ENCODE results near the gene GNG8. TPM values are rescaled to one million over a fixed set of nuclear protein-coding genes. Genes with fewer than 3 reads are reported as not detected.

Gene GNG8
- total and polyA plus RNA-seq, 9 of the 15 experiments (the other 6 are each of a cell fraction or from before 2014, with no cell fraction given), result 1.3 TPM; not detected in 8

DNA sequence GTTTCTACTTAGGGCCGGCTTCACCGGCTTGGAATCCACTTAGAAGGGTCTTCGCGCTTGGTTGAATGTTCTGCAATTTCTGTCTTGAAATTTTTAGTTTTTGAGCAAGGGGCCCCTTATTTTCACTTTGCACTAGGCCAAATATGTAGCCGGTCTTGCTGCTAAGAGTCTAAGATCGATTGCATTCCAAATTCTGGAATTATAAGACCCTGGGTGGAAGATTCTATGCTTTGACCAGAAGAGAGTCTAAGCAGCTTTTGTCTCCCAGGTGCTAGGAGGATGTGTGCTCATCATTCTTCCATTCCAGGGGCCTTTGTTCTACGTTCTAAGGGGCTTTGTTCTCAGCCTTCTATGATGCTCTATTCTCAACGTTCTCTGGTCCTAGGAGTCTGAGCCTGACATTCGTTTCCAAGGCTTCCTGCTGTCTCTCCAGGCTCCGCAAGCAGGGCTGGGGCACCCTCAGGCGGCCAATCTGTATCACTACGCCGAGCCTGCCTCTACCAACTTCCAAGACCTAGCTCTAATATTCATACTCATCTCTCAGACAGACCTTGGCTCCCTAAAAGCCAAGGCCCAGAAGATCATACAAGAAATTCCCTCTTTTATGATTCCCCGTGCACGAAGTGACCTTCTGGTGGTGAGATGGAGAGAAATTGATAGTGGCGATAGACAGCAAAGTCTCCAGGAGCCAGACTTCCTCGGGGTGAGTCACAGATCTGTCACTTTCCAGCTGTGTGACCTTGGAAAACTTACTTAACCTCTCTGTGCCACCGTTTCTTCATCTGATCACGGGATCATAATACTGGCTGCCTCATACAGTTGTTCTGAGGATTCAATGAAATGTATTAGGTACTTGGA, 26.0 kb upstream of the GNG8 start:
- Histone ChIP-seq H2AFZ (ENCODE audit: low read depth, low read length) (peak overlapping the region; percentile 56), H3K27me3 (ENCODE audit: control insufficient read depth in 2 of 2, insufficient read depth in 2 of 2, low read length in 2 of 2) (no peaks in the 10 kb centered on the region), H3K9me3 (replicated peaks; ENCODE audit: control insufficient read depth, insufficient read depth, low read depth, low read length) (no peaks in the 10 kb centered on the region), H4K20me1 (replicated peaks; ENCODE audit: control insufficient read depth, insufficient read depth, low read length) (no peaks in the 10 kb centered on the region), H3K27ac (ENCODE audit: extremely low read depth, low read depth, low read length) (peak overlapping the region; percentile 28; the same call in 1 of the 3 replicates), H3K9ac (ENCODE audit: insufficient read depth in 1 of 2, low read depth in 2 of 2, low read length in 2 of 2) (no peak overlapping the region; a peak in 1 of 4 replicates), H3K9me1 (ENCODE audit: control insufficient read depth, insufficient read depth, low read length) (no peaks in the 10 kb centered on the region), H3K4me3 (peak overlapping the region; percentile 32), H3K79me2 (ENCODE audit: control insufficient read depth, insufficient read depth, low read length) (no peaks in the 10 kb centered on the region), H3K36me3 (ENCODE audit: control insufficient read depth, insufficient read depth, low read length) (no peaks in the 10 kb centered on the region), H3K4me2 (ENCODE audit: insufficient read depth, low read length) (peak overlapping the region; percentile 72), H3K4me1 (replicated peaks in 1 of 2; ENCODE audit: control insufficient read depth in 2 of 2, insufficient read depth in 2 of 2, low read length in 2 of 2) (peaks cover 25 to 30% of the 10 kb centered on the region in 2 experiments)
- intact Hi-C loops (cut with micrococcal nuclease) (loop anchor here (1.0 kb wide), 3 partner anchors 48 to 133 kb away; partner anchors contain the start of gene CALM3), in situ Hi-C loops (cut with MboI) (loop anchor here (5.0 kb wide), 1 partner anchor 50 kb away; no protein-coding TSS in a partner anchor)
- DNase-seq (ENCODE audit: extremely low read depth in 1 of 4, low spot score in 3 of 4) (peak; percentile 77 to 90 (median 80)), FAIRE-seq (peak; percentile 89), ATAC-seq (peak; percentile 77)
- WGBS (ENCODE audit: insufficient coverage, low coverage, missing lambda C conversion rate), result 2% methylated on average over 19 of the region's 19 CpGs
- no TSS peak for BruUV-seq (replicated peaks)
- CTCF ChIA-PET (ENCODE audit: low intra/inter-chr PET ratio), result interaction anchor here (0.8 to 3.0 kb wide), 6 partner anchors 45 to 173 kb away, joined by 4 to 26 read pairs (median 14); no protein-coding TSS in a partner anchor
- POLR2A ChIA-PET, result interaction anchor here (0.6 to 2.3 kb wide), 19 partner anchors 9 to 515 kb away, joined by 3 to 10 read pairs (median 3); partner anchors contain the start of gene CALM3
- no peak for TF ChIP-seq LARP7 (IDR thresholded peaks at IDR 0.05)
- TF ChIP-seq CBFA2T3 (IDR thresholded peaks at IDR 0.05), result no peak
- no peak for TF ChIP-seq PRDM10 (IDR thresholded peaks at IDR 0.05; ENCODE audit: partially characterized antibody)
- TF ChIP-seq EZH2 (IDR thresholded peaks at IDR 0.05; ENCODE audit: borderline replicate concordance, low read depth, low read length), result no peak
- no peak for TF ChIP-seq RBFOX2 (IDR thresholded peaks at IDR 0.05; ENCODE audit: low read depth, low read length)
- TF ChIP-seq ZNF12 (CRISPR knock-in tag; IDR thresholded peaks at IDR 0.05), result no peak; the same call in 1 of the 2 replicates
- TF ChIP-seq TSC22D4 (tag; IDR thresholded peaks at IDR 0.05), result no peak
- TF ChIP-seq MAZ (CRISPR knock-in tag; conservative IDR thresholded peaks at IDR 0.05 in 1 of 2, IDR thresholded peaks at IDR 0.05 in 1 of 2), result peak in 1 of 2 experiments; percentile 17; a peak in 1 of 4 replicates
- no peak for TF ChIP-seq CREB5 (CRISPR knock-in tag; IDR thresholded peaks at IDR 0.05)
- TF ChIP-seq BRCA1 (IDR thresholded peaks at IDR 0.05), result no peak
- TF ChIP-seq BRCA1 (CRISPR knock-in tag; IDR thresholded peaks at IDR 0.05), result no peak
- TF ChIP-seq MAFG (tag; conservative IDR thresholded peaks at IDR 0.05), result no peak
- no peak for TF ChIP-seq FIP1L1 (IDR thresholded peaks at IDR 0.05; ENCODE audit: low read depth, low read length, poor library complexity, severe bottlenecking)
- 0 out of 2 replicates have a peak, but pooled peaks have one; percentile 19 for TF ChIP-seq NFIC (IDR thresholded peaks at IDR 0.05)
- TF ChIP-seq CREBBP (IDR thresholded peaks at IDR 0.05; ENCODE audit: low read depth, low read length), result no peak
- TF ChIP-seq ILK (tag; IDR thresholded peaks at IDR 0.05; ENCODE audit: borderline replicate concordance, low read depth), result no peak
- TF ChIP-seq POLR2H (tag; IDR thresholded peaks at IDR 0.05; ENCODE audit: low read depth), result no peak

All from K562 (cell line).